Nephron (organoid): ENCODE data around the gene SLC17A4.

Experiments used
- H3K27ac Mint-ChIP-seq, 3 experiments: 2 replicates each; pipeline ENCODE4 v1.8.0; 2020; ENCODE audit warnings: mixed read lengths in 3 of 3, mild to moderate bottlenecking in 2 of 3, moderate library complexity in 1 of 3
- H3K27me3 Mint-ChIP-seq: 2 replicates; pipeline ENCODE4 v1.8.0; 2021; ENCODE audit warnings: low read depth, mild to moderate bottlenecking, moderate library complexity, mixed read lengths
- H3K36me3 Mint-ChIP-seq: 2 replicates; pipeline ENCODE4 v1.8.0; 2020; ENCODE audit warnings: low read depth, mixed read lengths
- H3K4me1 Mint-ChIP-seq: 2 replicates; pipeline ENCODE4 v1.8.0; 2020; ENCODE audit warnings: mixed read lengths
- H3K4me3 Mint-ChIP-seq, 3 experiments: 2 replicates each; pipeline ENCODE4 v1.8.0; 2020; ENCODE audit warnings: mild to moderate bottlenecking in 3 of 3, mixed read lengths in 3 of 3, moderate library complexity in 2 of 3
- H3K9me3 Mint-ChIP-seq: 2 replicates; pipeline ENCODE4 v1.8.0; 2020; ENCODE audit warnings: mixed read lengths
- CTCF ChIP-seq, 3 experiments: fragments of 200-600 bp; sonication (generic); IDR thresholded peaks; one replicate each; pipeline ENCODE4 v1.5.0; 2021; ENCODE audit warnings: antibody characterized with exemption in 3 of 3; ENCODE audit not compliant: unreplicated experiment in 3 of 3

SLC17A4 gene

GRCh38 chr6:25804804-25805203 is 50.3 kb downstream of the SLC17A4 start:
- Mint-ChIP-seq H3K36me3 (no peaks in the 10 kb centered on the region), H3K9me3 (no peaks in the 10 kb centered on the region), H3K4me3 (no peak overlapping the region), H3K27ac (no peak overlapping the region), H3K4me1 (no peaks in the 10 kb centered on the region), H3K27me3 (no peaks in the 10 kb centered on the region)
- TF ChIP-seq CTCF (IDR thresholded peaks at IDR 0.05; ENCODE audit: unreplicated experiment in 3 of 3), result no peak

GRCh38 chr6:25815194-25815593 is 60.7 kb downstream of the SLC17A4 start:
- Mint-ChIP-seq H3K27me3 (peaks cover 3% of the 10 kb centered on the region), H3K36me3 (no peaks in the 10 kb centered on the region), H3K4me3 (no peak overlapping the region), H3K27ac (no peak overlapping the region), H3K9me3 (peaks cover 2% of the 10 kb centered on the region), H3K4me1 (no peaks in the 10 kb centered on the region)
- TF ChIP-seq CTCF (IDR thresholded peaks at IDR 0.05; ENCODE audit: unreplicated experiment in 3 of 3), result no peak

GRCh38 chr6:25816252-25816651 is 61.7 kb downstream of the SLC17A4 start:
- no peaks in the 10 kb centered on the region for H3K36me3 Mint-ChIP-seq
- no peaks in the 10 kb centered on the region for H3K4me1 Mint-ChIP-seq
- H3K9me3 Mint-ChIP-seq, result peaks cover 2% of the 10 kb centered on the region
- no peak overlapping the region for H3K27ac Mint-ChIP-seq
- H3K27me3 Mint-ChIP-seq, result peaks cover 3% of the 10 kb centered on the region
- no peak overlapping the region for H3K4me3 Mint-ChIP-seq
- no peak for TF ChIP-seq CTCF (IDR thresholded peaks at IDR 0.05; ENCODE audit: unreplicated experiment in 3 of 3)

- Mint-ChIP-seq H3K27ac (no peak overlapping the region), H3K9me3 (no peaks in the 10 kb centered on the region), H3K4me1 (no peaks in the 10 kb centered on the region), H3K4me3 (no peak overlapping the region), H3K27me3 (no peaks in the 10 kb centered on the region), H3K36me3 (no peaks in the 10 kb centered on the region)
- TF ChIP-seq CTCF (IDR thresholded peaks at IDR 0.05; ENCODE audit: unreplicated experiment in 3 of 3), result no peak
These were observed 66.8 kb downstream of the SLC17A4 start for GRCh38 chr6:25821341-25821740.

- no peak for TF ChIP-seq CTCF (IDR thresholded peaks at IDR 0.05; ENCODE audit: unreplicated experiment in 3 of 3)
- Mint-ChIP-seq H3K27me3 (no peaks in the 10 kb centered on the region), H3K4me1 (no peaks in the 10 kb centered on the region), H3K27ac (no peak overlapping the region), H3K9me3 (no peaks in the 10 kb centered on the region), H3K4me3 (no peak overlapping the region), H3K36me3 (no peaks in the 10 kb centered on the region)
These were observed 74.8 kb downstream of the SLC17A4 start for GRCh38 chr6:25829375-25829774.

GRCh38 chr6:25830458-25830857 is 75.9 kb downstream of the SLC17A4 start:
- Mint-ChIP-seq H3K4me1 (no peaks in the 10 kb centered on the region), H3K4me3 (peak overlapping the region in 1 of 3 experiments; percentile 14)
- no peak for TF ChIP-seq CTCF (IDR thresholded peaks at IDR 0.05; ENCODE audit: unreplicated experiment in 3 of 3)

More at GRCh38 chr6:25830458-25830857, 75.9 kb downstream of the SLC17A4 start:
- Mint-ChIP-seq H3K9me3 (no peaks in the 10 kb centered on the region), H3K27me3 (no peaks in the 10 kb centered on the region), H3K36me3 (no peaks in the 10 kb centered on the region), H3K27ac (peak overlapping the region in 2 of 3 experiments; percentile 65)
